ENCODE measurements around the gene SIL1. TPM values are rescaled to one million over a fixed set of nuclear protein-coding genes. Genes with fewer than 3 reads are reported as not detected.
"Not testable (repeated sequence)": the region's sequence is repeated elsewhere in the genome, so short reads cannot be mapped to it uniquely, and the experiment has no call there.

SIL1 gene
- total RNA-seq, 4 donors from 2014 or later = 28.6 to 48.1 (median 36.5) TPM

DNA sequence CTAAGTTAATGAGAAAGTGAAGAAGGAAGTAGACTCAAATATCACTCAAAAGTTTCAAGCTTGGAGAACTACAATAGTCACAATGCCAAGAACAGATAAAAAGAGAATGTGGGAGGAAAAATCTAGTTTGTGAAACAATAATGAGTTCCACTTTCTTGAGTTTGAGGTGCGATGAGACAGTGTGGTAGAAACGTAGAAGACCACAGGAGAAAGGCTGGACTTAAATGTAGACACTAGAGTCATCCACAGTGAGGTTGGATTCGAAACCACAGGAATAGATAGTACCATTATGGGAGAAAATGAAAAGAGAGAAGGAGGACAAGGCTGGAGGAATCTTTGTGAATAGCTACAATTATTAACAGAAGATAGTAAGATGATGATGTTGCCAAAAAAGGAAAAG, 182.0 kb downstream of the SIL1 start:
- TF ChIP-seq, protein P1, sequence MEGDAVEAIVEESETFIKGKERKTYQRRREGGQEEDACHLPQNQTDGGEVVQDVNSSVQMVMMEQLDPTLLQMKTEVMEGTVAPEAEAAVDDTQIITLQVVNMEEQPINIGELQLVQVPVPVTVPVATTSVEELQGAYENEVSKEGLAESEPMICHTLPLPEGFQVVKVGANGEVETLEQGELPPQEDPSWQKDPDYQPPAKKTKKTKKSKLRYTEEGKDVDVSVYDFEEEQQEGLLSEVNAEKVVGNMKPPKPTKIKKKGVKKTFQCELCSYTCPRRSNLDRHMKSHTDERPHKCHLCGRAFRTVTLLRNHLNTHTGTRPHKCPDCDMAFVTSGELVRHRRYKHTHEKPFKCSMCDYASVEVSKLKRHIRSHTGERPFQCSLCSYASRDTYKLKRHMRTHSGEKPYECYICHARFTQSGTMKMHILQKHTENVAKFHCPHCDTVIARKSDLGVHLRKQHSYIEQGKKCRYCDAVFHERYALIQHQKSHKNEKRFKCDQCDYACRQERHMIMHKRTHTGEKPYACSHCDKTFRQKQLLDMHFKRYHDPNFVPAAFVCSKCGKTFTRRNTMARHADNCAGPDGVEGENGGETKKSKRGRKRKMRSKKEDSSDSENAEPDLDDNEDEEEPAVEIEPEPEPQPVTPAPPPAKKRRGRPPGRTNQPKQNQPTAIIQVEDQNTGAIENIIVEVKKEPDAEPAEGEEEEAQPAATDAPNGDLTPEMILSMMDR (IDR thresholded peaks at IDR 0.05) = no peak
- TF ChIP-seq POLR2A (IDR thresholded peaks at IDR 0.05) (no peak), POLR2AphosphoS5 (IDR thresholded peaks at IDR 0.05) (no peak), EP300 (IDR thresholded peaks at IDR 0.05) (no peak)
- peaks cover 0 to 61% of the 10 kb centered on the region in 2 donors for H3K36me3 ChIP-seq
- no peaks in the 10 kb centered on the region for H3K4me1 ChIP-seq
- H3K9me3 ChIP-seq = no peaks in the 10 kb centered on the region
- no peak overlapping the region for H3K4me3 ChIP-seq
- ATAC-seq = no peak
- WGBS, 2 donors (ENCODE audit: low coverage in 1 of 2) = 98 to 100% methylated on average over 3 of the region's 3 CpGs
- H3K27ac ChIP-seq = no peak overlapping the region
- no peaks in the 10 kb centered on the region for H3K27me3 ChIP-seq

GRCh38 chr5:139014726-139015125, 183.4 kb downstream of the SIL1 start:
- Histone ChIP-seq H3K27me3 (no peaks in the 10 kb centered on the region), H3K9me3 (no peaks in the 10 kb centered on the region), H3K27ac (no peak overlapping the region), H3K4me3 (no peak overlapping the region), H3K36me3 (peaks cover 0 to 47% of the 10 kb centered on the region in 2 donors), H3K4me1 (no peaks in the 10 kb centered on the region)
- no peak for TF ChIP-seq EP300 (IDR thresholded peaks at IDR 0.05)
- TF ChIP-seq POLR2A (IDR thresholded peaks at IDR 0.05) = no peak
- no peak for TF ChIP-seq POLR2AphosphoS5 (IDR thresholded peaks at IDR 0.05)
- TF ChIP-seq, protein P1 (IDR thresholded peaks at IDR 0.05) = no peak
- 46 to 75% methylated on average over 2 to 4 of the region's 4 CpGs for WGBS, 2 donors (ENCODE audit: low coverage in 1 of 2)
- no peak for ATAC-seq

DNA sequence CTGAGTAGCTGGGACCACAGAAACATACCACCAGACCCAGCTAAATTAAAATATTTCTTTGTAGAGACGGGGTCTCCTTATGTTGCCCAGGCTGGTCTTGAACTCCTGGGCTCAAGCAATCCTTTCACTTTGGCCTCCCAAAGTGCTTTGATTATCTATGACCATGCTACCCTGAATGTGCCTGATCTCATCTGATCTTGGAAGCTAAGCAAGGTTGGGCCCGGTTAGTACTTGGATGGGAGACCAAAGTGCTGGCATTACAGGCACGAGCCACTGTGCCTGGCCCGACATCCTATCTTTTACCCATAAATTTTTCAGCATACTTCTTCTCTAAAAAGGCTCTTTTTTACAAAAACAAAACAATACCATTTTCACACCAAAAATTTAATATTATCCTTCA, 186.0 kb downstream of the SIL1 start:
- H3K4me3 ChIP-seq = no peak overlapping the region
- H3K4me1 ChIP-seq = no peaks in the 10 kb centered on the region
- ATAC-seq = no peak
- H3K36me3 ChIP-seq = peaks cover 0 to 21% of the 10 kb centered on the region in 2 donors
- 82 to 92% methylated on average over 4 of the region's 4 CpGs for WGBS, 2 donors (ENCODE audit: low coverage in 1 of 2)
- H3K27ac ChIP-seq = no peak overlapping the region
- TF ChIP-seq POLR2A (IDR thresholded peaks at IDR 0.05) (no peak), POLR2AphosphoS5 (IDR thresholded peaks at IDR 0.05) (no peak), EP300 (IDR thresholded peaks at IDR 0.05) (no peak)
- TF ChIP-seq, protein P1 (IDR thresholded peaks at IDR 0.05) = no peak
- H3K9me3 ChIP-seq = no peaks in the 10 kb centered on the region
- no peaks in the 10 kb centered on the region for H3K27me3 ChIP-seq

DNA sequence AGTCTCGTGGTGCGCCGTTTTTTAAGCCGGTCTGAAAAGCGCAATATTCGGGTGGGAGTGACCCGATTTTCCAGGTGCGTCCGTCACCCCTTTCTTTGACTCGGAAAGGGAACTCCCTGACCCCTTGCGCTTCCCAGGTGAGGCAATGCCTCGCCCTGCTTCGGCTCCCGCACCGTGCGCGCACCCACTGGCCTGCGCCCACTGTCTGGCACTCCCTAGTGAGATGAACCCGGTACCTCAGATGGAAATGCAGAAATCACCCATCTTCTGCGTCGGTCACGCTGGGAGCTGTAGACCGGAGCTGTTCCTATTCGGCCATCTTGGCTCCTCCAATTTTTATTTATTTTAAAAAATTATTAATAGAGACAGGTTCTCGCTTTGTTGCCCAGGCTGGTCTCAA, 187.0 kb downstream of the SIL1 start:
- not testable (repeated sequence) for H3K27me3 ChIP-seq, H3K27ac ChIP-seq, H3K9me3 ChIP-seq, ATAC-seq, H3K4me1 ChIP-seq
- Histone ChIP-seq H3K36me3 (peaks cover 0 to 12% of the 10 kb centered on the region in 2 donors), H3K4me3 (peak overlapping the region in 1 of 2 donors; percentile 28)
- 55 to 69% methylated on average over 5 to 9 of the region's 25 CpGs for WGBS, 2 donors (ENCODE audit: low coverage in 1 of 2)

DNA sequence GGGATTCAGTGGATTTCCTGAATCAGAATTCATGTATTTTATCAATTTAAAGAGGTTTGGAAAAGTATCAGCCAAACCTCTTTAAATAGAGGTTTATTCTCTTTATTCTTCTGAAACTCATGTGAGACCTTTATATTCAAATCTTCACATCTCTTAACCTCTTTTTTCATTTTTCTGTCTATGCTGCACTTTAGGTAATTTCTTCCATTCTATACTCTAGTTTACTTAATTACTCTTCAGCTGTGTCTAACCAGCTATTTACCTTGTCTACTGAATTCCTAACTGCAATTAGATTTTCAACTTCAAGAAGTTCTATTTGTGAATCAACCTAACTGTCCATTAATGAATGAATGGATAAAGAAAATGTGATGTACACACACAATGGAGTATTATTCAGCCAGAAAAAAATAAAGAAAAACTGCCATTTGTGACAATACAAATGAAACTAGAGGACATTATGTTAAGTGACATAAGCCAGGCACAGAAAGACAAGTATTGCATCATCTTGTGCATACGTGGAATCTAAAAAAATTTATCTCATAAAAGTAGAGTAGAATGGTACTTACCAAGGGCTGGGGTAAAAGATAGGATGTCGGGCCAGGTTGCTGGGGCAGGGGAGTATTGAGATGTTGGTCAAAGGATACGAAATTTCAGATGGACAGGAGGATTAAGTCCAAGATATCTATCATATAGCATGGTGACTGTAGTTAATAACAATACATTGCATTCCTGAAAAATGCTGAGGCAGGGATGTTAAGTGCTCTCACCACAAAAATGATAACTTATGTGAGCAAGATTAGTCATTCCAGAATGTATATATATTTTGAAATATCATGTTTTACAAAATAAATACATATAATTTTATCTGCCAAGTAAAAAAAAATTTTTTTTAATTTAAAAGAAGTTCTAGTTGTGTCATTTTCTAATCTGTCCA, 193.5 kb downstream of the SIL1 start:
- Histone ChIP-seq H3K9me3 (no peaks in the 10 kb centered on the region), H3K27ac (no peak overlapping the region), H3K36me3 (no peaks in the 10 kb centered on the region), H3K4me1 (no peaks in the 10 kb centered on the region), H3K4me3 (no peak overlapping the region), H3K27me3 (no peaks in the 10 kb centered on the region)
- TF ChIP-seq EP300 (IDR thresholded peaks at IDR 0.05) (no peak), POLR2A (IDR thresholded peaks at IDR 0.05) (no peak), POLR2AphosphoS5 (IDR thresholded peaks at IDR 0.05) (no peak)
- TF ChIP-seq, protein P1 (IDR thresholded peaks at IDR 0.05) = no peak
- 80 to 97% methylated on average over 3 of the region's 3 CpGs for whole genome bisulfite sequencing, 2 donors (ENCODE audit: low coverage in 1 of 2)
- no peak for ATAC-seq

Data from gastroesophageal sphincter (tissue), 4 donors.